ENCODE measurements around the gene AIF1. TPM values are rescaled to one million over a fixed set of nuclear protein-coding genes. Genes with fewer than 3 reads are reported as not detected.

The AIF1 gene
- 285 TPM for polyA plus RNA-seq (2012; ENCODE audit: low read depth, missing spikeins)

DNA sequence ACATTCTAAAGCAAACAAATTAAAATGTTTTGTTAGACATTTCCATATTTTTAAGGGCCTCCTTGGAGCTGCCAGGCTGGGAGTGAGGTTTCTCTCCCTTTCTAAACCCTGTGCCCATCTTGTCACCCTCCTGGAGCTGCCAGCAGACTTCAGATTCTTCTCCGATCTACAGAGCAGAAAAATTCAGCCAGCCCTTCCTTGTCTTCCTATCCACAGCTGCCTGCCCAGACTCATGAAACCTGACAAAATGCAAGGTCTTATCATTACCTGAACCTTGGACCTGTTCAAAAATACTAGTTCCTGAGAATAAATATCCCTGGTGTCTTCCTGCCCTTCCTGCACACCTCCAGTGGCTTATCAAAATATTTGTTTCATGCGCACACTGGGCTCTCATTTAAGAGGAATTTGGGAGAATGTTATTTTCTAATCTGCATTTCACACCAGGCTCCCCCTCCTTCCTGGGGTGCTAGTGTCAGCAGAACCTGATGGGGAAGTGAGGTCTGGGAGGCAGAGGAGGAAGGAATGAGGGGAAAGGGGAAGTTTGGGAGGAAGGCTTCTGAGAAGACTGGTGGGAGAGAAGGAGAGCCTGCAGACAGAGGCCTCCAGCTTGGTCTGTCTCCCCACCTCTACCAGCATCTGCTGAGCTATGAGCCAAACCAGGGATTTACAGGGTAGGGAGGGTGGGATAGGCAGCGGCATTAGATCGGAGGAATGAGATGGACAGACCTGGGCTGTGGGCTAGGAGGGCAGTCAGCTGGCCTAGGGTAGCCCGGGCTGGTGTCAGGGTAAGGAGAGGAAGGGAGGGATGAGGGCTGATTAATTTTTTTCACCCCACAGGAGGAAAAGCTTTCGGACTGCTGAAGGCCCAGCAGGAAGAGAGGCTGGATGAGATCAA is at the start of gene AIF1:
Gene AIF1 (plus strand): TSS at position 551 of the 895 bp plus-strand sequence. CDS start 96 bp downstream, at position 647.
- TF ChIP-seq SPI1 (IDR thresholded peaks at IDR 0.05; ENCODE audit: low read depth, low read length) = 0 out of 2 replicates have a peak, but pooled peaks have one; percentile 42
- no peak for TF ChIP-seq POLR2A (IDR thresholded peaks at IDR 0.05; ENCODE audit: low read depth, low read length)
- FAIRE-seq (no peak), DNase-seq (ENCODE audit: insufficient read length, low spot score) (no peak)

DNA sequence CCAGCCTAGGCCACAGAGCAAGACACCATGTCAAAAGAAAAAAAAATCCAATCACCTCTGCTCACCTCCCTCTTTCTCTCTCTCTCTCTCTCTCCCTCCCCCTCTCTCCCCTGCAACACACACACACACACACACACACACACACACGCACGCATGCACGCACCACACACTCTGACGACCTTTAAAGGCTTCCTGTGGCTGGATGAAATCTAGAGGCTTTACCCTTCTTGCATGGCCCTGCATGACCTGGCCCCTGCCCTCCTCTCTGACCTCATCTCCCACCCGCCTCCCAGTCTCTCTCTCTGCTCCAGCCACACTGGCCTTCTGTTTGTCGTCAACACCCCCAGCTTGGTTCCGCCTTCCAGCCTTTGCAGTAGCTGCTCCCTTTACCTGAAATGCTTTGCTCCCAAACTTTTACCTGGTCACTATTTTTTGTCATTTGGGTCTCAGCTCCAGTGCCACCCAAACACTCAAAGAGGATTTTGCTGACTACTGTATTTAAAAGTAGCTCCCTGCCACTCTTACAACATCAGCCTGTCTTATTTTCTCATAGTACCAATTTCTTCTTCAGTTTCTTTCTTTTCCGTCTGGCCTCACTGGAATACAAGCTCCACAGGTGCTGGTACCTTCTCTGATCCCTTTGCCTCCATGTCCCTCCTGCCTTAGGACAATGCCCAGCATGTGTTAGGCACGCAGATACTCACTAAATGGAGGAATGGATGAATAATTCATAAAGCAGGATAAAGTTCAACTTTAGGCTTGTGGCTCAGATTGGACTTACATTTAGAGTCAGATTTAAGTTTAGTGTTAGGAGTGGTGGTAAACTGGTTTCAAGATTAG is 47.3 kb upstream of the AIF1 start:
- TF ChIP-seq POU2F2 (IDR thresholded peaks at IDR 0.05; ENCODE audit: low read depth, low read length) (peak; percentile 75), TAF1 (IDR thresholded peaks at IDR 0.05; ENCODE audit: low read depth, low read length) (no peak)
- FAIRE-seq (no peak), DNase-seq (ENCODE audit: insufficient read length, low spot score) (no peak)

GRCh38 chr6:31568537-31568961 is 46.5 kb upstream of the AIF1 start:
- no peak for TF ChIP-seq PAX5 (IDR thresholded peaks at IDR 0.05; ENCODE audit: insufficient read depth, low read length, severe bottlenecking)
- TF ChIP-seq POLR2A (IDR thresholded peaks at IDR 0.05; ENCODE audit: low read depth, low read length) = peak; percentile 38; the same call in 1 of the 2 replicates
- TF ChIP-seq SPI1 (IDR thresholded peaks at IDR 0.05; ENCODE audit: low read depth, low read length) = peak; percentile 70
- TF ChIP-seq POU2F2 (IDR thresholded peaks at IDR 0.05; ENCODE audit: low read depth, low read length) = peak; percentile 73
- TF ChIP-seq POLR2AphosphoS5 (IDR thresholded peaks at IDR 0.05; ENCODE audit: low read depth, low read length) = 0 out of 2 replicates have a peak, but pooled peaks have one; percentile 29
- no peak for TF ChIP-seq TAF1 (IDR thresholded peaks at IDR 0.05; ENCODE audit: low read depth, low read length)
- FAIRE-seq (peak; percentile 99), DNase-seq (ENCODE audit: insufficient read length, low spot score) (no peak)

DNA sequence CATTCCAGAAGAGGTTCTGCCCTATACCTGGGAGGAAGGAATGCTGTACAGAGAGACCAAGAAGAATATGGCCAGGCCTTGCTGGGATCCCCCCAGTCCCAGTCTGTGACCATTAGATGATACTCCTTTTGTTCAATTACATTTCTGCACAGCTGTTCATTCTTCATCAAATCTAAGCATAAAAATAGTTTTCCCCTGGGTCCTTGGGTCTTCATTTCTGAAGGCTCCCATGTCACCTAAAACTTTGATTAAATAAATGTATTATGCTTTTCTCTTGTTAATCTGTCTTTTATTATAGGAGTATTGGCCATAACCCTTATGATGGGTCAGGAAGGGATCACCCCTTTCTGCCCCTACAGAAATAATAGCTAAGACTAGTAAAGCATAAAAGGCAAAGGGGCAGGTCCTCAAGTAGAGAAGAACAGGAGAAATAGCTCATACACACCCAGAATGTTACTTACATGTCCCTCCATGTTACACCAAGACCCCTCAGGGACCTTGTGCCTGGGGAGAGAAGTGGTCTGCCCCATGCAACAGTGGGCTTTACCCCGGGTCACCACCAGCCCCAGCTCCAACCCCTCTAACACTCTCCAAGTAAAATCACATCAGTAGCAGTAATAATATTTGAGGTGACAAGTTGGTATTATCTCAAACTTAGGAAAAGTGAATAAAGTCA is 45.0 kb upstream of the AIF1 start:
- FAIRE-seq = peak; percentile 33
- no peak for TF ChIP-seq SPI1 (IDR thresholded peaks at IDR 0.05; ENCODE audit: low read depth, low read length)
- TF ChIP-seq PAX5 (IDR thresholded peaks at IDR 0.05; ENCODE audit: insufficient read depth, low read length, severe bottlenecking) = no peak
- no peak for TF ChIP-seq POU2F2 (IDR thresholded peaks at IDR 0.05; ENCODE audit: low read depth, low read length)
- no peak for TF ChIP-seq POLR2A (IDR thresholded peaks at IDR 0.05; ENCODE audit: low read depth, low read length)
- TF ChIP-seq POLR2AphosphoS5 (IDR thresholded peaks at IDR 0.05; ENCODE audit: low read depth, low read length) = no peak
- TF ChIP-seq TAF1 (IDR thresholded peaks at IDR 0.05; ENCODE audit: low read depth, low read length) = no peak
- DNase-seq (ENCODE audit: insufficient read length, low spot score) = no peak

GRCh38 chr6:31572041-31572911 is 42.8 kb upstream of the AIF1 start, which contains the start of gene LTA:
Gene LTA, plus strand, starts transcription at chr6:31572289. Its CDS starts 454 bp downstream, at chr6:31572743.
- FAIRE-seq (peak; percentile 91), DNase-seq (ENCODE audit: insufficient read length, low spot score) (no peak)
- TF ChIP-seq POU2F2 (IDR thresholded peaks at IDR 0.05; ENCODE audit: low read depth, low read length) (peak; percentile 67), SPI1 (IDR thresholded peaks at IDR 0.05; ENCODE audit: low read depth, low read length) (peak; percentile 23; the same call in 1 of the 2 replicates), POLR2AphosphoS5 (IDR thresholded peaks at IDR 0.05; ENCODE audit: low read depth, low read length) (peak; percentile 88), POLR2A (IDR thresholded peaks at IDR 0.05; ENCODE audit: low read depth, low read length) (peak; percentile 88), TAF1 (IDR thresholded peaks at IDR 0.05; ENCODE audit: low read depth, low read length) (peak; percentile 30; the same call in 1 of the 2 replicates), PAX5 (IDR thresholded peaks at IDR 0.05; ENCODE audit: insufficient read depth, low read length, severe bottlenecking) (no peak)

GRCh38 chr6:31573239-31574105 is 41.6 kb upstream of the AIF1 start:
- DNase-seq (ENCODE audit: insufficient read length, low spot score) (no peak), FAIRE-seq (no peak)
- no peak for TF ChIP-seq TAF1 (IDR thresholded peaks at IDR 0.05; ENCODE audit: low read depth, low read length)
- TF ChIP-seq POU2F2 (IDR thresholded peaks at IDR 0.05; ENCODE audit: low read depth, low read length) = no peak
- TF ChIP-seq PAX5 (IDR thresholded peaks at IDR 0.05; ENCODE audit: insufficient read depth, low read length, severe bottlenecking) = no peak
- TF ChIP-seq POLR2A (IDR thresholded peaks at IDR 0.05; ENCODE audit: low read depth, low read length) = no peak
- no peak for TF ChIP-seq SPI1 (IDR thresholded peaks at IDR 0.05; ENCODE audit: low read depth, low read length)
- no peak for TF ChIP-seq POLR2AphosphoS5 (IDR thresholded peaks at IDR 0.05; ENCODE audit: low read depth, low read length)

DNA sequence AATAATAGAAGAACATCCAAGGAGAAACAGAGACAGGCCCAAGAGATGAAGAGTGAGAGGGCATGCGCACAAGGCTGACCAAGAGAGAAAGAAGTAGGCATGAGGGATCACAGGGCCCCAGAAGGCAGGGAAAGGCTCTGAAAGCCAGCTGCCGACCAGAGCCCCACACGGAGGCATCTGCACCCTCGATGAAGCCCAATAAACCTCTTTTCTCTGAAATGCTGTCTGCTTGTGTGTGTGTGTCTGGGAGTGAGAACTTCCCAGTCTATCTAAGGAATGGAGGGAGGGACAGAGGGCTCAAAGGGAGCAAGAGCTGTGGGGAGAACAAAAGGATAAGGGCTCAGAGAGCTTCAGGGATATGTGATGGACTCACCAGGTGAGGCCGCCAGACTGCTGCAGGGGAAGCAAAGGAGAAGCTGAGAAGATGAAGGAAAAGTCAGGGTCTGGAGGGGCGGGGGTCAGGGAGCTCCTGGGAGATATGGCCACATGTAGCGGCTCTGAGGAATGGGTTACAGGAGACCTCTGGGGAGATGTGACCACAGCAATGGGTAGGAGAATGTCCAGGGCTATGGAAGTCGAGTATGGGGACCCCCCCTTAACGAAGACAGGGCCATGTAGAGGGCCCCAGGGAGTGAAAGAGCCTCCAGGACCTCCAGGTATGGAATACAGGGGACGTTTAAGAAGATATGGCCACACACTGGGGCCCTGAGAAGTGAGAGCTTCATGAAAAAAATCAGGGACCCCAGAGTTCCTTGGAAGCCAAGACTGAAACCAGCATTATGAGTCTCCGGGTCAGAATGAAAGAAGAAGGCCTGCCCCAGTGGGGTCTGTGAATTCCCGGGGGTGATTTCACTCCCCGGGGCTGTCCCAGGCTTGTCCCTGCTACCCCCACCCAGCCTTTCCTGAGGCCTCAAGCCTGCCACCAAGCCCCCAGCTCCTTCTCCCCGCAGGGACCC is 40.6 kb upstream of the AIF1 start:
- DNase-seq (ENCODE audit: insufficient read length, low spot score) (no peak), FAIRE-seq (no peak)
- no peak for TF ChIP-seq PAX5 (IDR thresholded peaks at IDR 0.05; ENCODE audit: insufficient read depth, low read length, severe bottlenecking)
- peak; percentile 22; the same call in 1 of the 2 replicates for TF ChIP-seq POLR2A (IDR thresholded peaks at IDR 0.05; ENCODE audit: low read depth, low read length)
- no peak for TF ChIP-seq TAF1 (IDR thresholded peaks at IDR 0.05; ENCODE audit: low read depth, low read length)
- peak; percentile 40; the same call in 1 of the 2 replicates for TF ChIP-seq POU2F2 (IDR thresholded peaks at IDR 0.05; ENCODE audit: low read depth, low read length)
- TF ChIP-seq POLR2AphosphoS5 (IDR thresholded peaks at IDR 0.05; ENCODE audit: low read depth, low read length) = peak; percentile 26; the same call in 1 of the 2 replicates
- no peak for TF ChIP-seq SPI1 (IDR thresholded peaks at IDR 0.05; ENCODE audit: low read depth, low read length)
